ENCODE data around the gene GRAMD1B. TPM values are rescaled to one million over a fixed set of nuclear protein-coding genes. Genes with fewer than 3 reads are reported as not detected.
A peak's percentile ranks its signal among the peaks of the same experiment; 100 is the strongest.

Gene GRAMD1B
- total RNA-seq, 1 donor from 2014 or later = 159 TPM

DNA sequence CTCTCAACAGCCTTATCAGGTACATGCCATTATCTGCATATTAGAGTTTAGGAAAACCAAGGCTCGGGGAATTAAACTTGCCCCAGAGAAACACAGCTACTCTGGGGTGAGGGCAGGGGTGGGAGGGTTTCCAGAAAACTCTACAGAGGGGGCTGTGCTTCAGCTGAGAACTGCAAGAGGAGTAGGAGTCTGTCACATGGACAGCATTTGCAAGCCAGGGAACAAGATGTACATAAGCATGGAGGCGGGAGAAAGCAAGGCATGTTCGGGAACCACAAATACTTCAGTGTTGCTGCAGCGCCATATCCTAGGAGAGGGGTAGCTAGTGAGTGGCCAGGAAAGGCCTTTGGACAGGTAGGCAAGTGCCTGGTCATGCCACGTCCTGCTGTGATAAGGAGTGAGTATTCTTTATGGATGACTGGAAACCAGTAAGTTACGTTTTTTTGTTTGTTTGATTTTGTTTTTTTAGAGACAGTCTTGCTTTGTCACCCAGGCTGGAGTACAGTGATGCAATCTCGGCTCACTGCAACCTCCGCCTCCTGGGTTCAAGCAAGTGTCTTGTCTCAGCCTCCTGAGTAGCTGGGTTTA, 57.2 kb downstream of the GRAMD1B start:
- Mint-ChIP-seq H3K9me3 (no peaks in the 10 kb centered on the region), H3K36me3 (ENCODE audit: low read depth) (peaks cover 34% of the 10 kb centered on the region)

DNA sequence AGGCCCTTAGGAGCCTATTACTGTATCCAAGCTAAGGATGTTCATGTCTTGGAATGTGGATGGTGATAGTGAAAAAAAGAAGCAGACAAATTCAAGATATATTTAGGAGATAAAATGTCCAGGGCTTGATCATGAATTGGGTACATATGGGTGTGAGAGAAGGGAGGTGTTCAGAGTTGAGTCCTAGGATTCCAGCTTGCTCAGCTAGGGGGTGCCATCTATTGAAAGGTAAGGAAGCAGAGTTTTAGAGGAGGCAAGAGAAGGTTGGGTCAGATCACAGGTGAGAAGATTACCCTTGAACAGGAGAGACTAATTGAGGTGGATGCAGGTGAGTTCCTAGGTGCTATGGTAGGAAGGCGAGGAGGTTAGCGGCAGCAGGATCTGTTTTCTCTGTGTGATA, 60.5 kb downstream of the GRAMD1B start:
- H3K36me3 Mint-ChIP-seq (ENCODE audit: low read depth) = peaks cover 18% of the 10 kb centered on the region
- H3K4me1 Mint-ChIP-seq (ENCODE audit: low read depth) = peaks cover 13% of the 10 kb centered on the region
- intact Hi-C loops (cut with micrococcal nuclease) = no loop called here
- H3K4me3 Mint-ChIP-seq (ENCODE audit: low read depth) = no peak overlapping the region
- H3K27me3 Mint-ChIP-seq (ENCODE audit: low read depth) = no peaks in the 10 kb centered on the region
- DNase-seq (ENCODE audit: low spot score) = no peak
- no peaks in the 10 kb centered on the region for H3K9me3 Mint-ChIP-seq
- H3K27ac Mint-ChIP-seq = no peak overlapping the region

More for the DNA sequence above, 57.2 kb downstream of the GRAMD1B start:
- Mint-ChIP-seq H3K4me1 (ENCODE audit: low read depth) (peaks cover 12% of the 10 kb centered on the region), H3K27ac (peak overlapping the region; percentile 3), H3K27me3 (ENCODE audit: low read depth) (no peaks in the 10 kb centered on the region), H3K4me3 (ENCODE audit: low read depth) (no peak overlapping the region)
- intact Hi-C loops (cut with micrococcal nuclease) = no loop called here
- DNase-seq (ENCODE audit: low spot score) = no peak

DNA sequence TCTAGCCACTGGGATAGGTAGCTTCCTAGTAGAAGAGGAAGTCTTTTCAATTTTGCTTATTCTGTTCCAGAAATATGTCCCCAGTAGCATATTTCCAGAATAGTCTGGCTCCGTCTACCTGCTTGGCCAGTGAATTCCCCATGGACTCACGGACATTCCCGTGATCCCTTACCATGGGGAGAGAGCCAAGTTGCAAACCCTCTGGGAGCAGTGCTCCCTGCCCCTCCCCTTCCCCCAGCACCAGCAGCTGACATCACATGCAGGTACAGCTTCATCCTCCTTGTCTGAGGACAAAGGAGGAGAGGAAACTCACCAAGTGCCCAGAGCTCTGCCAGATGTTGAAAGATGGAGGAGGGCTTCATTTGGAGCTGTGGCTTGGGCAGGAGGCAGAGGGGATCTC, 61.2 kb downstream of the GRAMD1B start:
- peaks cover 13% of the 10 kb centered on the region for H3K4me1 Mint-ChIP-seq (ENCODE audit: low read depth)
- DNase-seq (ENCODE audit: low spot score) = no peak
- H3K4me3 Mint-ChIP-seq (ENCODE audit: low read depth) = no peak overlapping the region
- intact Hi-C loops (cut with micrococcal nuclease) = no loop called here
- no peaks in the 10 kb centered on the region for H3K27me3 Mint-ChIP-seq (ENCODE audit: low read depth)
- H3K36me3 Mint-ChIP-seq (ENCODE audit: low read depth) = peaks cover 22% of the 10 kb centered on the region
- H3K27ac Mint-ChIP-seq = no peak overlapping the region
- H3K9me3 Mint-ChIP-seq = no peaks in the 10 kb centered on the region

DNA sequence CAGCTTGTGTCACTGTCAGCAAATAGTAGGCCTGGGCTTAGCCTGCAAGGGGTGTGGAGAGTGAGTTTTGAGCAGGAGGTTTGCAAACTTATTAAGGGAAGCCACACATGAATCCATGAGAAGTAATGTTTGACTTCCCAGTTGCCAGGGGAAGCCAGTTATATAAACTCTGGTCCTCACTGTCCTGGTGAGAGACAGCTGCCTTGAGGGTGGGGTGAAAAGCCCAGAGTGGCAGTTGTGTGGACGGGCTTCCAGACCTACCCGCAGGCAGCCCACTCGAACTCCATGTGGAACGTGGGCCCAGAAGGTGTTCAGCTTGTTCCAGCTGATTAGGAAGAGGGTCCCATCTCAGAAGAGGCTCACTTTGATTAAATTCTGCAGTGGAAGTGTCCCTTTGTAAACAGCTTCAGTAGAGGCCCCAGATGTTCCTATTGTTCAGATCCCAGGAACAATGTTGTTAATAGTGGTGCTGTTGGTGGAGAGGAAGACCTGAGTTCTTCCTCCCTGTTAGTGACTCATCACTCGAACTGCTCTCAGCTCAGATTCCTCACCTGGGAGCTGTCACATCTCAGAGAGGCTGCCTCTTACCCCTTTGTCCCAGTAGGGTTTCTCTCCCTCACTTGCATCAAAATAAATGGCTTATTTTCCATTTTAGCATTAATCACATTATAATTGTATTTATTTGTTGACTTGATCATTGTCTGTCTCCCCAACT, 63.4 kb downstream of the GRAMD1B start:
- intact Hi-C loops (cut with micrococcal nuclease) = no loop called here
- Mint-ChIP-seq H3K27me3 (ENCODE audit: low read depth) (no peaks in the 10 kb centered on the region), H3K27ac (no peak overlapping the region), H3K4me1 (ENCODE audit: low read depth) (peaks cover 15% of the 10 kb centered on the region), H3K9me3 (no peaks in the 10 kb centered on the region), H3K36me3 (ENCODE audit: low read depth) (peaks cover 27% of the 10 kb centered on the region), H3K4me3 (ENCODE audit: low read depth) (no peak overlapping the region)
- DNase-seq (ENCODE audit: low spot score) = no peak

DNA sequence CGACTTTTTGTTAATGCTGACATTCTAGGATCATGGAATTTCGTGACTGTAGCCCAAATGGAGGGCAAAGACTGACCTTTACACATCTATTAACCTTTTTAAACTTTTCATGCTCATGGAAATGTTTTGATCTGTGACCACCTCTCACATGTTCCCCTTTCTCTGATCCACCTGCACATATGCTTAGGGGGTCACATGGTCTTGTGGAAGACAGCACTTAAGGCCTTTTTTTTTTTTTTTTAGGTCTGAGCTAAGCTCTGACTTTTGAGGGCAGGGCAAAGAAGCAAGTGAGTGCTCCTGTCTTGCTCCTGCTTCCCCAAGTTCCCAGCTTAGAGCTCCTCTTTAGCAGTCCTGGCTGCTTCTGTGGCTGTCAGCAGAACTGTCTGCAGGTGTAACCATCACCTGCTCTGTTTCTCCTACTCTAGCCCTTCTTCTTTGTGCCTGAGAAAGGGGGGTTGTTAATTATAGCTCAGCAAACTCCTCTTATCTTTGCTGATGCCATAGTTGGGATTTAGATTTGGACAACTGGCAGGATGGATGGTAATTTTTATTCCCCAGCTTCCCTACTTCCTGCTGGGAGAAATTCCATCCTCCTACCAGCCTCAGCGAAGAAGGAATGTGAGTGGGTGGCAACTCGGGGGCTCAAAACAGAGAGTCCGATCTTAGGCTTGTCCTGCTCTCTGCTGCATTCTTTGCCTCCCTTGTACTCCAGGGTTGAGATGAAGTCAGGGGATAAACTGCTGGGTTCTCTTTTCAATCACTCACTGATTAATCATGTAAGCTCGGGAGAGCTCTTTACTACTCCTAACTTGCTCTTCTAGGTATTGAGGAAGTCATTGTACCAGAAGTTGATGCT, 64.4 kb downstream of the GRAMD1B start:
- Mint-ChIP-seq H3K4me1 (ENCODE audit: low read depth) (peaks cover 16% of the 10 kb centered on the region), H3K27ac (no peak overlapping the region), H3K4me3 (ENCODE audit: low read depth) (no peak overlapping the region), H3K36me3 (ENCODE audit: low read depth) (peaks cover 31% of the 10 kb centered on the region), H3K9me3 (no peaks in the 10 kb centered on the region), H3K27me3 (ENCODE audit: low read depth) (no peaks in the 10 kb centered on the region)
- intact Hi-C loops (cut with micrococcal nuclease) = no loop called here
- DNase-seq (ENCODE audit: low spot score) = no peak

DNA sequence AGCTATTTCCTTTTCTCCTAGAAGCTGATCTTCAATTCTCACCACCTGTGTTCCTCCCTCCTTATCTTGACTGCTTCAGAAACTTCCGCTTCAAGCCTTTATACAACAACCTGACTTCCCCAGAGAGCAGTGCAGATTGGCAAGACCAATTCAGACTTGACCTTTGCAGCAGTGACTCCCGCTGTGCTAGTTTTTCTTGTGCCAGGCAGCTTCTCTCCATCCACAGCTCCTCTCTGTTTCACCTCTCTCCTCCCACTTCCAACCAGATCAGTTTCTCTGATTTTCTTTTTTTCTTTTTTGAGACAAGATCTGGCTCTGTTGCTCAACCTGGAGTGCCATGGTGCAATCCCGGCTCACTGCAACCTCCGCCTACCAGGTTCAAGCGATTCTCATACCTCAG, 74.3 kb downstream of the GRAMD1B start:
- H3K27ac Mint-ChIP-seq = peak overlapping the region; percentile 60
- peaks cover 50% of the 10 kb centered on the region for H3K36me3 Mint-ChIP-seq (ENCODE audit: low read depth)
- H3K4me1 Mint-ChIP-seq (ENCODE audit: low read depth) = peaks cover 26% of the 10 kb centered on the region
- no peaks in the 10 kb centered on the region for H3K9me3 Mint-ChIP-seq
- H3K4me3 Mint-ChIP-seq (ENCODE audit: low read depth) = no peak overlapping the region
- H3K27me3 Mint-ChIP-seq (ENCODE audit: low read depth) = no peaks in the 10 kb centered on the region
- DNase-seq (ENCODE audit: low spot score) = no peak
- intact Hi-C loops (cut with micrococcal nuclease) = no loop called here

DNA sequence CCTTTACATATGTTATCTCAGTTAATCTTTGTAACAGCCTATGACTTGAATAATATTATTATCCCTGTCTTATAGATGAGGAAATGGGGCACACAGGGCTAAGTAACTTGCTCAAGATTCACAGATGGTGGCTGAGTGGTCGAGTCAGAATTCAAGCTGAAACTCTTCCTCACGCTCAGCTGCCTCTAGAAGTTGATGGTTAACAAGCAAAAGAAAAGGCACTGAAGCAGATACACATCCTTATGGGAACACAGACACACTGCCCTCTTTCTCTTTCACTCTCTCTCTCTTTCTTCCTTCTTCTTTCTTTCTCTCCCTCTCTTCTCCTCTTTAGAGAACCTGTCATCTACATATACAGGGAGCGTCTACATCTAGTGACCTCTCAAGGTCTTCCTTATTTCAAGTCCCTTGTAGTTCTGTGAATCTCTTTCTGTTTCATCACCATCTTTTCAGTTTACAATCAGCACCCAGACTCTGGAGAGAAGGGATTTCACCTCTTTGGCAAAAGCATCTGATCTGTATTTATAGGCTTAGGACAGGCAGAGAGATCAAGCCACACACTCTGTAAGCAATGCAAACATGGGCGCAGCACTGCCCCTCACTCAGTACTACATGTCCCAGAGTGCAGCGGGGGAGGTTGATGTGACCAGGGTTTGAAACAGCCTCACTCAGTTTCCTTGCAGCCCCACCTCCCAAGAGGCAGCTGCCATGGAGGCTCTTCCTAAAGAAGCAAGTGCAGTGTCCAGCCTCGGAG, 75.7 kb downstream of the GRAMD1B start:
- Mint-ChIP-seq H3K27ac (peak overlapping the region; percentile 6), H3K4me3 (ENCODE audit: low read depth) (no peak overlapping the region), H3K9me3 (no peaks in the 10 kb centered on the region), H3K27me3 (ENCODE audit: low read depth) (no peaks in the 10 kb centered on the region), H3K36me3 (ENCODE audit: low read depth) (peaks cover 50% of the 10 kb centered on the region), H3K4me1 (ENCODE audit: low read depth) (peaks cover 27% of the 10 kb centered on the region)
- intact Hi-C loops (cut with micrococcal nuclease) = no loop called here
- DNase-seq (ENCODE audit: low spot score) = no peak

DNA sequence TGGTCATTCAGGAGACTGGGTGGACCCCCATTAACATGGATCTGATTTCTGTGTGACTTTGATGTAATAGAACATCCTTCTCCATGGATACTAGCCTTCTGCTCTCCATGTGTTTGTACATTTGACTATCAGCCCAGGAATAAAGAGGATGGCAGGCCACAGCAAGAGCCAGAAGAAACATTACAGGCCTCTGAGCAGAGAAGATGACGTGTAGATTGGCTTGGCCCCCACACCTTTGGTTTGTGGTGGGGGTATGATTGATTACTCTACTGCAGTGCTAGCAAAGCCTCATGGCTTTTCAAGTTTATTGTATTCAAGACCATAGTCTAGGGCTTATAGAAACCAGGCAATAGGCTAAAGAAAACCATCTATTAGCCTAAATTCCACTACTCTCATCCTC, 77.0 kb downstream of the GRAMD1B start:
- Mint-ChIP-seq H3K9me3 (no peaks in the 10 kb centered on the region), H3K27ac (peak overlapping the region; percentile 28), H3K36me3 (ENCODE audit: low read depth) (peaks cover 56% of the 10 kb centered on the region), H3K4me1 (ENCODE audit: low read depth) (peaks cover 37% of the 10 kb centered on the region), H3K27me3 (ENCODE audit: low read depth) (no peaks in the 10 kb centered on the region), H3K4me3 (ENCODE audit: low read depth) (no peak overlapping the region)
- no peak for DNase-seq (ENCODE audit: low spot score)
- intact Hi-C loops (cut with micrococcal nuclease) = no loop called here

DNA sequence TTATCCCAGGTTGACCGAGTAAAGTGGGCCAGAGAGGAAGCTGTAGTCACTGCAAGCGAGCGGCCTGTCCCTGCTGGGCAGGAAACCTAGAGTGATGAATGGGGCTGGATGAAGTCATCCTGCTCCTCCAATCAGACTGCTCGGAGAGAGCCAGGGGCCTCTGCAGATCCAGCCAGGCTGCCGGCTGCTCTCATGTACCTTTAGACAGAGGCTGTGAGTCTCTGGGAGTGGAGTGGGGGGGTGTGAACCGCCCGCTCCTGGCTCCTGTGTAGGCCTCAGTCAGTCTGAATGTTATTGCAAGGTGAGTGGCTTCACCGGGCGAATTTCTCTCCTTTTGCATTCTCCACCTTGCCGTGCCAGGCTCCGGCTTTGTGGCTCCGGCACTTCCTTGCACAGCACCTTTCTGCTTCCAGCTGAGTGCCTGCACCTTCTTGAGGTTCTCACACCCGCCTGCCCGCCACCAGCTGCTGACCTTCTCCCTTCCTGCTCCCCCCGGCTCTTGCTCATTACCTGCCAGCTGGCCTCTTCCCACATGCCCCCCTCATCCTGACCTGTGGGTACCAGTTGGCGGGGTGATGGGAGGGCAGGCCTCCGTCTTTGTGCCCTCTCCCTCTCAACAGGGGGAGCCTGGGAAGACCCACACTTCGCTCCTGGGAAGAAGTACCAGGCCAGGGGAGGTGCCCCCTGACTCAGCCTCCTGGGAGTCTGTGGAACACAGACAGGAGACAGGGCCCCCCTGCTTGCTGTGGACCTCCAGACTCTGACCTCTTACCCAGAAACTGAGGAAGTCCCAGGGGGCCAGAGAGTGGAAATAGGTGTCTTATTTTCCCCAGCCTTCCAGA, 79.9 kb downstream of the GRAMD1B start:
- Mint-ChIP-seq H3K36me3 (ENCODE audit: low read depth) (peaks cover 54% of the 10 kb centered on the region), H3K4me3 (ENCODE audit: low read depth) (no peak overlapping the region), H3K9me3 (no peaks in the 10 kb centered on the region), H3K27me3 (ENCODE audit: low read depth) (no peaks in the 10 kb centered on the region), H3K4me1 (ENCODE audit: low read depth) (peaks cover 26% of the 10 kb centered on the region), H3K27ac (no peak overlapping the region)
- intact Hi-C loops (cut with micrococcal nuclease) = loop anchor here (5.0 kb wide), 1 partner anchor 47 kb away; no protein-coding TSS in a partner anchor
- DNase-seq (ENCODE audit: low spot score) = no peak

DNA sequence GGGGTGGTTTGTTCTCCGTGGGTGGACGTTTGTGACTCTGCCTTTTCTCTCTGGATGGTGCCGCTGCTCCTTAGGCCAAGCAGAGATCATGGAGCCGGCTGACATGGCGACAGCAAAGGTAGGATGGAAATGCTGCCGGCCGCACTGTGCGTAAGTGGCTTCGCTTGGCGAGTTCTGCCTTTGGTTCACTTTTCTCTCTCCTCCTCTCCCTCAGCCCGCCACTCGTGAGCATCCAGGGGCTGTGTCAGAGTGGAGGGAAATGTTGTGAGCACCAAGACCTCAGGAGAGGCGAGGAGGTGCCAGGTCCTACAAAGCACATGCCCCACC, 80.5 kb downstream of the GRAMD1B start:
- no peak overlapping the region for H3K27ac Mint-ChIP-seq
- H3K4me3 Mint-ChIP-seq (ENCODE audit: low read depth) = no peak overlapping the region
- DNase-seq (ENCODE audit: low spot score) = no peak
- peaks cover 53% of the 10 kb centered on the region for H3K36me3 Mint-ChIP-seq (ENCODE audit: low read depth)
- H3K27me3 Mint-ChIP-seq (ENCODE audit: low read depth) = no peaks in the 10 kb centered on the region
- intact Hi-C loops (cut with micrococcal nuclease) = loop anchor here (5.0 kb wide), 1 partner anchor 47 kb away; no protein-coding TSS in a partner anchor
- no peaks in the 10 kb centered on the region for H3K9me3 Mint-ChIP-seq
- peaks cover 26% of the 10 kb centered on the region for H3K4me1 Mint-ChIP-seq (ENCODE audit: low read depth)

DNA sequence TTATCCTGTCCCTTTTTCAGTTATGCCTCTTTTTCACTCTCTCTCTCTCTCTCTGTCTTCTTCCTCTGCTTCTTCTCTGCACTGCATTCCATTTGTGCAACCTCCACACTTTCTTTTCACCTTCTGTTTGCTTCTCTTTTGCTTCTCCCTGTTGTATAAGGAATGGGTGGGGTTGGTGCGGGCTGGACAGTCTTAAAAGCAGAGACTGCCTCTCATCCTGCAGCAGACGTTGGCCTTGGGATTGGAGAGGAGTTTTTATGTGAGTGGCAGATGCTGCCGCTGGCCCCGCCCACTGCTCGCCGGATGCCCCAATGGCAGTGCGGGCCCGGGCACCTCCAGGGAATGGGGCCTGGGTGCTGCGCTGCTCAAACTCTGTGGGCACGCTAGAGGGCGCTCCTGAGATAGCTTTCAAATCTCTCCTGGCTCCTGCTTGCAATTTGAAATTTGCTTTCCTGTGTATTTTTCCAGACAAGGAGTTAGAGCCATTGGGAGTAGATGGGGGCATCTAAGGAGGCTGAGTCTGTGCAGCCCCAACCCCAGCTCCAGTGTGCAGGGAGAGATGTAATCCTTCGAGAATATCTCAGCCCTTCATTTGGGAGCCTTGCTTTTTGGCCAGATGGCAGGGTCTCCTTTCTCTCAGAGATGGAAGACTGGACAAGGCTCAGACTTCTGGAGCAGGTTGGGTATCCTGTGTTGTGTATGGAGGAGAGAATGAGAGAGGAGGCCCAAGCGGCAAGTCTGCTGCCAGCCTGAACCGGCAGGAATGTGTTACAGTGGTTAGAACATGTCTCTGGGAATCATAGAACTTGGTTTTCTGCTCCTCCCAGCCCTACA, 81.2 kb downstream of the GRAMD1B start:
- H3K9me3 Mint-ChIP-seq = no peaks in the 10 kb centered on the region
- H3K27me3 Mint-ChIP-seq (ENCODE audit: low read depth) = no peaks in the 10 kb centered on the region
- no peak overlapping the region for H3K27ac Mint-ChIP-seq
- intact Hi-C loops (cut with micrococcal nuclease) = loop anchor here (5.0 kb wide), 1 partner anchor 46 kb away; no protein-coding TSS in a partner anchor
- no peak overlapping the region for H3K4me3 Mint-ChIP-seq (ENCODE audit: low read depth)
- peaks cover 46% of the 10 kb centered on the region for H3K36me3 Mint-ChIP-seq (ENCODE audit: low read depth)
- DNase-seq (ENCODE audit: low spot score) = peak; percentile 61
- H3K4me1 Mint-ChIP-seq (ENCODE audit: low read depth) = peaks cover 24% of the 10 kb centered on the region

Measured in activated T-helper 2 cell treated with anti-CD3 and anti-CD28 coated beads, Interferon-gamma antibody, Interleukin-2, Interleukin-4, amounts not matched to agents 10 μg/mL and 5 μg/mL and 100 μg/mL, durations not matched to agents 14 hours and 24 hours and 36 hours (primary cell).